Naive B cell (primary cell): ENCODE results near the gene ANKRD17. TPM values are rescaled to one million over a fixed set of nuclear protein-coding genes. Genes with fewer than 3 reads are reported as not detected.
"Not testable (repeated sequence)": the region's sequence is repeated elsewhere in the genome, so short reads cannot be mapped to it uniquely, and the experiment has no call there.

ENCODE experiments used
- ATAC-seq, 2 donors: fragments of 150-1000 bp; cut with Tn5 transposase; 2 replicates each; pipeline ENCODE4 v1.10.0; 2021; ENCODE audit warnings: low read depth in 2 of 2, mild to moderate bottlenecking in 2 of 2, moderate library complexity in 2 of 2
- DNase-seq: peaks from one replicate; pipeline ENCODE4 v3.0.0; 2022
- H3K27ac Mint-ChIP-seq, 6 donors: one replicate each; pipeline ENCODE4 v1.8.0; 2020 to 2022; ENCODE audit warnings: mild to moderate bottlenecking in 6 of 6, mixed read lengths in 6 of 6, moderate library complexity in 5 of 6, inconsistent platforms in 2 of 6
- H3K27me3 Mint-ChIP-seq, 3 donors: one replicate each; pipeline ENCODE4 v1.8.0; 2021 to 2022; ENCODE audit warnings: mixed read lengths in 3 of 3, mild to moderate bottlenecking in 1 of 3
- H3K36me3 Mint-ChIP-seq, 2 donors: one replicate each; pipeline ENCODE4 v1.8.0; 2020 to 2022; ENCODE audit warnings: mixed read lengths in 2 of 2, inconsistent platforms in 1 of 2, mild to moderate bottlenecking in 1 of 2
- H3K4me1 Mint-ChIP-seq, 3 donors: one replicate each; pipeline ENCODE4 v1.8.0; 2020 to 2022; ENCODE audit warnings: mixed read lengths in 3 of 3, inconsistent platforms in 1 of 3, mild to moderate bottlenecking in 1 of 3, moderate library complexity in 1 of 3
- H3K4me3 Mint-ChIP-seq, 8 donors: one replicate each; pipeline ENCODE4 v1.8.0; 2020 to 2022; ENCODE audit warnings: mild to moderate bottlenecking in 8 of 8, mixed read lengths in 8 of 8, moderate library complexity in 8 of 8, inconsistent platforms in 2 of 8
- H3K9me3 Mint-ChIP-seq, 7 donors: one replicate each; pipeline ENCODE4 v1.8.0; 2020 to 2022; ENCODE audit warnings: mixed read lengths in 7 of 7, mild to moderate bottlenecking in 5 of 7, inconsistent platforms in 2 of 7, moderate library complexity in 1 of 7
- polyA plus RNA-seq, 6 donors: library from polyadenylated mRNA; unstranded; fragments of 300-500 nt; fragmentation: Illumina TruSeq; gene quantifications; one replicate each; pipeline ENCODE4 v1.2.3, GENCODE V29; 2021; ENCODE audit warnings: low read depth in 6 of 6

Gene ANKRD17
- polyA plus RNA-seq, 6 donors from 2014 or later = 4.6 to 13.5 (median 8.7) TPM

DNA sequence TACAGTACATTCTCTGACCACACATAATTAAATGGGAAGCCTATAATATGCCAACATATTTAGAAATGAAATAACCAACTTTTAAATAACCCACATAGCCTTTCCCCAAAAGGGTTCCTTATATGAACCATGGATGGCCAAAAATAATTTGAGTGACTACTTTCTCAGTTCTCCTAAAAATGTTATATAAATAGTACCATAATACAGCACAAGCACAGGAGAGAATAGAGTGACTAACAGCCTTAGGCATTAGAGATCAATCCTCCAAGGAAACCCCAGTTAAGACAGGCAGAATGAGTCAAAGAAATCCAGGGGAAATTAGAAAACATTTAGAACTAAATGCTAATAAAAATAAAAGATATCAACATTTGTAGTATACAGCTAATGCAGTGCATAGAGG, 50.2 kb downstream of the ANKRD17 start:
- Mint-ChIP-seq H3K27me3 (no peaks in the 10 kb centered on the region), H3K4me3 (peak overlapping the region in 1 of 8 donors; percentile 48), H3K36me3 (peaks cover 5 to 23% of the 10 kb centered on the region in 2 donors), H3K9me3 (peaks cover 0 to 14% (median 3%) of the 10 kb centered on the region in 7 donors), H3K27ac (no peak overlapping the region), H3K4me1 (peaks cover 29 to 53% (median 49%) of the 10 kb centered on the region in 3 donors)
- no peak for DNase-seq
- ATAC-seq = no peak

DNA sequence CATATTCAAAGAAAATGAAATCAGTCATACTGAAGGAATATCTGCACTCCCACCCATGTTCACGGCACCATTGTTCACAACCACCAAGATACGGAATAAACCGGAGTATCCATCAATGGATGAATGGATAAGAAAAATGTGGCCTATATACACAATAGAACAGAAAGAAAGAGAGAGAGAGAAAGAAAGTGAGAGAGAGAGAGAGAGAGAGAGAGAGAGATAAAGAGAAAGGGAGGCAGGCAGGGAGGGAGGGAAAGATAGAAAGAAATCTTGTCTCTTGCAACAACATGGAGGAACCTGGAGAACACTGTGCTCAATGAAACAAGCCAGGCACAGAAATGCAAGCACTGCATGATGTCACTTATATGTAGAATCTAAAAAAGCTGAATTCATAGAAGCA, 52.4 kb downstream of the ANKRD17 start:
- no peaks in the 10 kb centered on the region for H3K27me3 Mint-ChIP-seq
- peaks cover 26 to 58% (median 42%) of the 10 kb centered on the region in 3 donors for H3K4me1 Mint-ChIP-seq
- H3K4me3 Mint-ChIP-seq = no peak overlapping the region
- H3K9me3 Mint-ChIP-seq = peaks cover 2 to 25% (median 12%) of the 10 kb centered on the region in 7 donors
- H3K36me3 Mint-ChIP-seq = peaks cover 17 to 36% of the 10 kb centered on the region in 2 donors
- H3K27ac Mint-ChIP-seq = peak overlapping the region in 4 of 6 donors; percentile 3 to 76 (median 58)
- no peak for ATAC-seq
- no peak for DNase-seq

DNA sequence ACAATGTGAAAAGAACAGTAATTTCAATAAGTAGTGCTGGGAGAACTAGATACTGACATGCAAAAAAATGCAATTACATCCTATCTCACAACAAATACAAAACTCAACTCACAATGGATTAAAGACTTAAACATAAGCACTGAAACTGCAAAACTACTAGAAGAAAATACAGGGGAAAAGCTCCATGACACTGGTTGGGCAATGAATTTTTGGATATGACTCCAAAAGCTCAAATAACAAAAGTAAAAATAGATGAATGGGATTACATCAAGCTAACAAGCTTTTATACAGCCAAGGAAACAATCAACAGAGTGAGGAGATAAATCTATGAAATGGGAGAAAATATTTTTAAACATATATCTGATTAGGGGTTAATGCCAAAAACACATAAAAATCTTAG, 53.1 kb downstream of the ANKRD17 start:
- peak overlapping the region in 2 of 6 donors; percentile 6 to 17 for H3K27ac Mint-ChIP-seq

DNA sequence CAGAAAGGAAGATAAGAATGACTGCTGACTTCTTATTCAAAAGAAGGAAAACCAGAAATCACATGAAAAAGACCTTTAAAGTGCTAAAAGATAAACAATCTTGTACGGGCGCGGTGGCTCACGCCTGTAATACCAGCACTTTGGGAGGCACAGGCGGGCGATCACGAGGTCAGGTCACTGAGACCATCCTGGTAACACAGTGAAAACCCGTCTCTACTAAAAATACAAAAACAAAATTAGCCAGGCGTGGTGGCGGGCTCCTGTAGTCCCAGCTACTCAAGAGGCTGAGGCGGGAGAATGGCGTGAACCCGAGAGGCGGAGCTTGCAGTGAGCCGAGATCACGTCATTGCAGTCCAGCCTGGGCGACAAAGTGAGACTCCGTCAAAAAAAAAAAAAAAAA, 54.6 kb downstream of the ANKRD17 start:
- not testable (repeated sequence) for H3K4me3 Mint-ChIP-seq, ATAC-seq, H3K27me3 Mint-ChIP-seq, DNase-seq
- Mint-ChIP-seq H3K36me3 (peaks cover 17 to 31% of the 10 kb centered on the region in 2 donors), H3K9me3 (peaks cover 2 to 25% (median 12%) of the 10 kb centered on the region in 7 donors), H3K27ac (peak overlapping the region in 1 of 6 donors; percentile 82), H3K4me1 (peaks cover 25 to 47% (median 33%) of the 10 kb centered on the region in 3 donors)

More for the DNA sequence above, 53.1 kb downstream of the ANKRD17 start:
- ATAC-seq (no peak), DNase-seq (no peak)
- H3K4me1 Mint-ChIP-seq = peaks cover 25 to 53% (median 42%) of the 10 kb centered on the region in 3 donors
- H3K27me3 Mint-ChIP-seq = no peaks in the 10 kb centered on the region
- peaks cover 2 to 25% (median 12%) of the 10 kb centered on the region in 7 donors for H3K9me3 Mint-ChIP-seq
- H3K4me3 Mint-ChIP-seq = peak overlapping the region in 1 of 8 donors; percentile 16
- H3K36me3 Mint-ChIP-seq = peaks cover 17 to 31% of the 10 kb centered on the region in 2 donors

DNA sequence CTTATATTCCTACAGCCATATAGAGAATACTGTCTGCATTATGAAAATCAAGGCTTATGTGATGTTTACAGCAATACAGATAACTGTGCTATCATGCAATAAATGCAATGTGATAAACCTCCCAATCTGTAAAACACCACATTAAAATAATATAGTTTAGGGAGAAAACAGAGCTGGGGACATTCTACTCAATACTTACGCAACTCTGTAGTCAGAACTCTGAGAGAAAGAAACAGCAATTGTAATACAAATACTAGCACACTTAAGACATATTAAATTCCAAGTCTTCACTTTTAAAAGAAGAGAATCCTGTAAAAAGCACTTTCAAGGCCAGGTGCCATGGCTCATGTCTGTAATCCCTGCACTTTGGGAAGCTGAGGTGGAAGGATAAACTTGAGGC, 61.4 kb downstream of the ANKRD17 start:
- Mint-ChIP-seq H3K27me3 (no peaks in the 10 kb centered on the region), H3K36me3 (peaks cover 3 to 5% of the 10 kb centered on the region in 2 donors), H3K27ac (no peak overlapping the region), H3K9me3 (peaks cover 0 to 5% (median 0%) of the 10 kb centered on the region in 7 donors), H3K4me3 (no peak overlapping the region), H3K4me1 (peaks cover 14 to 24% (median 19%) of the 10 kb centered on the region in 3 donors)
- DNase-seq (no peak), ATAC-seq (no peak)

DNA sequence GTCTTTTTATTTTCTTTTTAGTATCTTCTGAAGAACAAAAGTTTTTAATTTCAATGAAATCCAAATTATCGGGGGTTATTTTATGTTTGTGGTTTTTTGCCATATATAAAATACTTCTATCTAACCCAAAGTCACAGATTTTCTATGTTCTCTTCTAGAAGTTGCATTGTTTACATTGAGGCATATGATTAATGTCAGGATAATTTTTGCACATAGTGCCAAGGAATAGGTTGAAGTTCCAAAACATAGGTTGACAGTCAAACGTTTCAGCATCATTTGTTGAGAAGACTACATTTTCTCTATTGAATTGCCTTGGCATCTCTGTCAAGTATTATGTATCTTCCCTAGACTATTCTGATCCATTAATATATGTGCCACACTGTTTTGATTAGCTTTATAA, 64.5 kb downstream of the ANKRD17 start:
- ATAC-seq = no peak
- no peaks in the 10 kb centered on the region for H3K9me3 Mint-ChIP-seq
- H3K27me3 Mint-ChIP-seq = no peaks in the 10 kb centered on the region
- peak overlapping the region in 1 of 8 donors; percentile 5 for H3K4me3 Mint-ChIP-seq
- no peak for DNase-seq
- peaks cover 20 to 30% (median 25%) of the 10 kb centered on the region in 3 donors for H3K4me1 Mint-ChIP-seq
- no peaks in the 10 kb centered on the region for H3K36me3 Mint-ChIP-seq
- H3K27ac Mint-ChIP-seq = peak overlapping the region in 2 of 6 donors; percentile 16 to 71

DNA sequence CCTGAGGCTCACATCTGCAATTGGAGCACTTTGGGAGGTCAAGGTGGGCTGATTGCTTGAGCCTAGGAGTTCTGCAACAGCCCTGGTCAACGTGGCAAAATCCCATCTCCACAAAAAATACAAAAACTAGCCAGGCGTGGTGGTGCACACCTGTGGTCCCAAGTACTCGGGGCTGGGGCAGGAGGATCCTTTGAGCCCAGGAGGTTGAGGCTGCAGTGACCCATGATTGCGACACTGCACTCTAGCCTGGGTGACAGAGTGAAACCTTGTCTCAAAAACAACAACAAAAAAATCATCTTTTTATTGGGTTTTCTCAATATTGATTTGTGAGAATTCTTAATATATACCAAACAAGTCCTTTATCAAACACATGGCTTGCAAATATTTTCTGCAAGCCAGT, 64.9 kb downstream of the ANKRD17 start:
- H3K27me3 Mint-ChIP-seq = no peaks in the 10 kb centered on the region
- H3K36me3 Mint-ChIP-seq = no peaks in the 10 kb centered on the region
- H3K27ac Mint-ChIP-seq = peak overlapping the region; percentile 42 to 92 (median 75)
- no peak for ATAC-seq
- H3K9me3 Mint-ChIP-seq = peaks cover 0 to 1% (median 0%) of the 10 kb centered on the region in 7 donors
- no peak for DNase-seq
- H3K4me1 Mint-ChIP-seq = peaks cover 18 to 28% (median 26%) of the 10 kb centered on the region in 3 donors
- H3K4me3 Mint-ChIP-seq = peak overlapping the region in 5 of 8 donors; percentile 11 to 74 (median 29)

DNA sequence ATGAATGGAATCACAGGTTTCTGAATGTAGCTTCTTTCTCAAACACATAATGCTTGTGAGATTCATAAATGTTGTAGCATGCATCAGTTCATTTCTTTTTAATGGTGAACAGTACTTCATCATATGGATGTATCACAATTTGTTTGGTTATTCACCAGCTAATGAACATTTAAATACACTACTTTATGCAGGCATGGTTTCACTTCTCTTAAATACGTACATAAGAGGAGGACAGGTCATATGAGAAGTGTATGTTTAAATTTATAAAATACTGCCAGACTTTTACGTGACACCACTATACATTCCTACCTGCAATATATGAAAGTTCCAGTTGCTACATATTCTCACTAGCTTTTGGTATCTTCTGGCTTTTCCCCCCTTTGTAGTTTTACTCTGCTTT, 65.4 kb downstream of the ANKRD17 start:
- no peaks in the 10 kb centered on the region for H3K36me3 Mint-ChIP-seq
- peak overlapping the region; percentile 42 to 92 (median 75) for H3K27ac Mint-ChIP-seq
- peak; percentile 76 to 83 for ATAC-seq
- H3K4me1 Mint-ChIP-seq = peaks cover 16 to 33% (median 25%) of the 10 kb centered on the region in 3 donors
- H3K27me3 Mint-ChIP-seq = no peaks in the 10 kb centered on the region
- H3K9me3 Mint-ChIP-seq = peaks cover 0 to 1% (median 0%) of the 10 kb centered on the region in 7 donors
- H3K4me3 Mint-ChIP-seq = peak overlapping the region in 5 of 8 donors; percentile 11 to 74 (median 29)
- no peak for DNase-seq

DNA sequence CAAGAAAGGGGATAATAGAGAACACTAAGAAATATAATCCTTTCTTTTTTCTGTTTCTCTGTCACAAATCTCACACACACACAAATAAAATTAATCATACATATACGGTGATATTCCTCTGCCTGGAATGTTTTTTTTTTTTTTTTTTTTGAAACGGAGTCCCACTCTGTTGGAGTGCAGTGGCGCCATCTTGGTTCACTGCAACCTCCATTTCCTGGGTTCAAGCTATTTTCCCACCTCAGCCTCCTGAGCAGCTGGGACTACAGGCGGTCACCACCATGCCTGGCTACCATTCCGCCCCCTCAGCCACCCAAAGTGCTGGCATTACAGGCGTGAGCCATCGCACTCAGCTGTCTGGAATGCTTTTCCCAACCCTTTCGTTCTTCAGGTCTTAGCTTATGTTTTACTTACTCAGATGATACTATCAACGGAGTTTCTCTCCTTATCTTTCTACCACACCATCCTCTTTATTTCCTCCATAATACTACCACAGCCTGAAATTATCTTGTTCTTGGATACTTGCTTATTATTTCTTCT, 69.3 kb downstream of the ANKRD17 start:
- peak overlapping the region in 1 of 6 donors; percentile 39 for H3K27ac Mint-ChIP-seq
- no peaks in the 10 kb centered on the region for H3K36me3 Mint-ChIP-seq
- H3K9me3 Mint-ChIP-seq = peaks cover 0 to 1% (median 0%) of the 10 kb centered on the region in 7 donors
- no peaks in the 10 kb centered on the region for H3K27me3 Mint-ChIP-seq
- peaks cover 16 to 42% (median 31%) of the 10 kb centered on the region in 3 donors for H3K4me1 Mint-ChIP-seq
- H3K4me3 Mint-ChIP-seq = no peak overlapping the region
- DNase-seq = no peak
- no peak for ATAC-seq

DNA sequence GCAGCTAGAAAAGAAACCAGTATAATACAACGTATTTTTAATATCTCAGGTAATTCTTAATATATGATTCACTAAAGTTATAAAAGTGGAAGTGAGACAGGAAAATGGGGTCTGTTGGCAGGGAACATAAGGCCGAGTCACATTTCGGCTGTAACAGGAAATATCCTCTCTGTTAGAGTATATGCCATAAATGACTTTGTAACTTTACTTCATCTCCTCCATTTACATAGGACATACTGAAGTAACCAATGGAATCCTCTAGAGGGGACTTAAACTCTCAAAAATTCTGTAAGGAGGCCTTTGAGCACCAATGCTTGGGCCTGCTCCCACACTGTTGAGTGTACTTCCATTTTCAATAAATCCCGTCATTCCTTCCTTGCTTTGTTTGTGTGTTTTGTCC, 71.3 kb downstream of the ANKRD17 start:
- peak; percentile 74 to 82 for ATAC-seq

DNA sequence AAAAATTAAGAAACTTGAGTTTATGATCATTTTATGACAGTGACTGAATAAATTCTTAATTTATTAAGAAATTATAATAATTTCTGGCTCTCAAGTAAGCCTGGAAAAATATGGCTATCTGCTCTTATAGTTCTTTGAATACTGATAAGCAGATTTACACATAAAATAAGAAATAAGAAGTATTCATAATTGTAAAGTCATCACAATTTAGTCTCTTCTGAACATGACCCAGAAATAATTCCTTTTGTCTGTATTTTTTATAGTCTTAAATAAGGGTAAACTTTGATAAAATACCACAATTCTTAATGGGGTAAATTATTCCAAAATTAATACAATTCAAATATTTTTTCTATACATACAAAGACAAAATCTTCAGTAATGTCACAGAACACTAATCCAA, 72.7 kb downstream of the ANKRD17 start:
- Mint-ChIP-seq H3K36me3 (no peaks in the 10 kb centered on the region), H3K4me1 (peaks cover 10 to 34% (median 24%) of the 10 kb centered on the region in 3 donors)

More for the DNA sequence above, 71.3 kb downstream of the ANKRD17 start:
- Mint-ChIP-seq H3K27me3 (no peaks in the 10 kb centered on the region), H3K9me3 (peaks cover 0 to 1% (median 0%) of the 10 kb centered on the region in 7 donors), H3K4me1 (peaks cover 8 to 28% (median 28%) of the 10 kb centered on the region in 3 donors), H3K27ac (peak overlapping the region in 3 of 6 donors; percentile 47 to 60 (median 50)), H3K36me3 (no peaks in the 10 kb centered on the region), H3K4me3 (peak overlapping the region in 2 of 8 donors; percentile 0 to 12)
- DNase-seq = no peak

DNA sequence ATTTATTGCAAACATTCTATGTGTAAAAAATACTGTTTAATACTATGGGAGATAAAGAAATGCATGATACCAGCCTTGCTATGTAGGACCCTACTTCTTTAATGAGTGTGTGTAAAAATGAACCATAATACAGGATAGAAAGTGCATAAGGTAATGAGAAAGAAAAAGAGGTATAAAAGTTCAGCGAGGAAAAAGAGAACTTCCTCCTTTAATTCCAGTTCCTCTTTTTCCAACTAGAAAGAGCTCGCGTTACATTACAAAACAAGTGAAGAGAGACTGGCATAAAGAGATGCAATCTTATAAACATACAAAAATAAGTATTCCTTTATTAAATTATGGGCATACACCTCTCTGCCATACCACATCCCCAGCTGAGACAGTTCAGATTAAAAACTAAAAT, 77.4 kb downstream of the ANKRD17 start:
- peak; percentile 81 to 89 for ATAC-seq
- Mint-ChIP-seq H3K4me1 (peaks cover 18 to 23% (median 23%) of the 10 kb centered on the region in 3 donors), H3K9me3 (no peaks in the 10 kb centered on the region), H3K27me3 (no peaks in the 10 kb centered on the region), H3K27ac (peak overlapping the region in 5 of 6 donors; percentile 1 to 82 (median 21)), H3K4me3 (peak overlapping the region in 5 of 8 donors; percentile 14 to 61 (median 28)), H3K36me3 (peaks cover 1 to 3% of the 10 kb centered on the region in 2 donors)
- DNase-seq = peak; percentile 36

More for the DNA sequence above, 72.7 kb downstream of the ANKRD17 start:
- DNase-seq = no peak
- H3K9me3 Mint-ChIP-seq = peaks cover 0 to 1% (median 0%) of the 10 kb centered on the region in 7 donors
- no peaks in the 10 kb centered on the region for H3K27me3 Mint-ChIP-seq
- ATAC-seq = no peak
- no peak overlapping the region for H3K27ac Mint-ChIP-seq
- no peak overlapping the region for H3K4me3 Mint-ChIP-seq

DNA sequence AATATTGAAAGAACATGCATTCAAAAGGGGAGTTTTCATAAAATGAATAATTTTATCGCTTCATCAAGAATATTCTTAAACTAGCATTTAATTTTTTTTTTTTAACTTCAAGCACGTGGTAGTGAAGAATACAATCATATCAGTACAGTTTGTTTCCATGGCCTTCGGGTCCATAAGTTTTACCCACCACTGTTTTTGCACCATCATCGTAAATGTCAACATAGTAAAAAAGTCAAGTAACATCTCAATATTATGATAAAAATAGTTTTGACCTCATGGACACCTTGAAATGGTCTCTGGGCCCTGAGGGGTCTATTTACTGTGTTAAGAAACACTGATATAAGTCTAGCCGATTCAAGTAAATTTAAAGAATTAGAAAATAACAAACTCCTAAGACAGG, 80.2 kb downstream of the ANKRD17 start:
- DNase-seq (no peak), ATAC-seq (no peak)
- peaks cover 22 to 26% of the 10 kb centered on the region in 2 donors for H3K36me3 Mint-ChIP-seq
- H3K4me1 Mint-ChIP-seq = peaks cover 26 to 44% (median 37%) of the 10 kb centered on the region in 3 donors
- H3K27me3 Mint-ChIP-seq = no peaks in the 10 kb centered on the region
- peaks cover 0 to 12% (median 7%) of the 10 kb centered on the region in 7 donors for H3K9me3 Mint-ChIP-seq
- H3K4me3 Mint-ChIP-seq = no peak overlapping the region
- H3K27ac Mint-ChIP-seq = peak overlapping the region in 1 of 6 donors; percentile 40

DNA sequence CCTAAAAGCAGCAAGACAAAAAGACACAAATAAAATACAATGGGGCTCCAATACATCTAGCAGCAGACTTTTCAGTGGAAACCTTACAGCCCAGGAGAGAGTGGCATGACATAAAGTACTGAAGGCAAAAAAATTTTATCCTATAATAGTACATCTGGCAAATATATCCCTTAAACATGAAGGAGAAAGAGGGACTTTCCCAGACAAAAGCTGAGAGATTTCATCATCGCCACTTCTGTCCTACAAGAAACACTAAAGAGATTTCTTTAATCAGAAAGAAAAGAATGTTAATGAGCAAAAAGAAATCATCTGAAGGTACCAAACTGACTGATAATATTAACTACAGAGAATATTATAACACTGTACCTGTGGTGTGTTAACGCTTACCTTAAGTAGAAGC, 86.4 kb downstream of the ANKRD17 start:
- H3K27ac Mint-ChIP-seq = no peak overlapping the region
- no peak for DNase-seq
- no peak for ATAC-seq
- H3K9me3 Mint-ChIP-seq = peaks cover 0 to 35% (median 20%) of the 10 kb centered on the region in 7 donors
- no peak overlapping the region for H3K4me3 Mint-ChIP-seq
- peaks cover 58 to 70% of the 10 kb centered on the region in 2 donors for H3K36me3 Mint-ChIP-seq
- no peaks in the 10 kb centered on the region for H3K27me3 Mint-ChIP-seq
- H3K4me1 Mint-ChIP-seq = peaks cover 16 to 41% (median 25%) of the 10 kb centered on the region in 3 donors
